ENCODE results near the gene EDC4. TPM values are rescaled to one million over a fixed set of nuclear protein-coding genes. Genes with fewer than 3 reads are reported as not detected.

The EDC4 gene
- total RNA-seq, 4 donors from 2014 or later, result 43.8 to 72.6 (median 53.5) TPM

DNA sequence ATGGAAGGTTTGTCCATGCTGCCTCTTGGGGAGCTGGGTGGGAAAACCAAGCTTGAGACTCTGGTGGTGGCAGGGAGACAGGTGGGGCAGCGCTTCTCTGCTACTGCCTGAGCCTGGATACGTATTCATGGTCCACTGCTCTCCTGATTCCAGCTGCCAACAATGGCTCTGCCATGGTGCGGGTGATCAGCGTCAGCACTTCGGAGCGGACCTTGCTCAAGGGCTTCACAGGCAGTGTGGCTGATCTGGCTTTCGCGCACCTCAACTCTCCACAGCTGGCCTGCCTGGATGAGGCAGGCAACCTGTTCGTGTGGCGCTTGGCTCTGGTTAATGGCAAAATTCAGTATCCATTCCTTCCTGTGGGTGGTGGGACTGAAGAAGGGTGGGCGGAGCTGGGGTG is 4.2 kb downstream of the EDC4 start:
- H3K36me3 ChIP-seq, result peaks cover 0 to 70% of the 10 kb centered on the region in 2 donors
- ATAC-seq, result no peak
- no CpG with 5 or more reads among the region's 11 CpGs for WGBS, 2 donors (ENCODE audit: low coverage in 1 of 2)
- TF ChIP-seq POLR2AphosphoS5 (IDR thresholded peaks at IDR 0.05), result no peak
- no peak for TF ChIP-seq POLR2A (IDR thresholded peaks at IDR 0.05)
- TF ChIP-seq EP300 (IDR thresholded peaks at IDR 0.05), result no peak
- TF ChIP-seq, protein P1, sequence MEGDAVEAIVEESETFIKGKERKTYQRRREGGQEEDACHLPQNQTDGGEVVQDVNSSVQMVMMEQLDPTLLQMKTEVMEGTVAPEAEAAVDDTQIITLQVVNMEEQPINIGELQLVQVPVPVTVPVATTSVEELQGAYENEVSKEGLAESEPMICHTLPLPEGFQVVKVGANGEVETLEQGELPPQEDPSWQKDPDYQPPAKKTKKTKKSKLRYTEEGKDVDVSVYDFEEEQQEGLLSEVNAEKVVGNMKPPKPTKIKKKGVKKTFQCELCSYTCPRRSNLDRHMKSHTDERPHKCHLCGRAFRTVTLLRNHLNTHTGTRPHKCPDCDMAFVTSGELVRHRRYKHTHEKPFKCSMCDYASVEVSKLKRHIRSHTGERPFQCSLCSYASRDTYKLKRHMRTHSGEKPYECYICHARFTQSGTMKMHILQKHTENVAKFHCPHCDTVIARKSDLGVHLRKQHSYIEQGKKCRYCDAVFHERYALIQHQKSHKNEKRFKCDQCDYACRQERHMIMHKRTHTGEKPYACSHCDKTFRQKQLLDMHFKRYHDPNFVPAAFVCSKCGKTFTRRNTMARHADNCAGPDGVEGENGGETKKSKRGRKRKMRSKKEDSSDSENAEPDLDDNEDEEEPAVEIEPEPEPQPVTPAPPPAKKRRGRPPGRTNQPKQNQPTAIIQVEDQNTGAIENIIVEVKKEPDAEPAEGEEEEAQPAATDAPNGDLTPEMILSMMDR (IDR thresholded peaks at IDR 0.05), result no peak
- H3K4me1 ChIP-seq, result peaks cover 3 to 45% (median 22%) of the 10 kb centered on the region in 3 donors
- no peak overlapping the region for H3K4me3 ChIP-seq
- no peak overlapping the region for H3K27ac ChIP-seq
- H3K9me3 ChIP-seq, result no peaks in the 10 kb centered on the region
- no peaks in the 10 kb centered on the region for H3K27me3 ChIP-seq

DNA sequence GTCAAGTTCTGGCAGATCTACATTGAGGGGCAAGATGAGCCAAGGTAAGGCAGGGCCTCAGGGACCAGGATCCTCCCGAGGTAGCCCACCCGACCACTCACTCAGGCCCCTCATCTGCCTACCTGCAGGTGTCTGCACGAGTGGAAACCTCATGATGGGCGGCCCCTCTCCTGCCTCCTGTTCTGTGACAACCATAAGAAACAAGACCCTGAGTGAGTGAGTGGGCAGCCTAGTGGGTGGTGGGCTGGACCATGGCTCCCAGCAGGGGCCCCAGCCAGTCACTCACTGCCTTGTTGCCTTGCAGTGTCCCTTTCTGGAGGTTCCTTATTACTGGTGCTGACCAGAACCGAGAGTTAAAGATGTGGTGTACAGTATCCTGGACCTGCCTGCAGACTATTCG is 5.4 kb downstream of the EDC4 start:
- ATAC-seq, result no peak
- WGBS, 2 donors (ENCODE audit: low coverage in 1 of 2), result 82% methylated on average over 2 of the region's 6 CpGs; no CpG with 5 or more reads in 1 of the 2 donors
- Histone ChIP-seq H3K4me3 (no peak overlapping the region), H3K27ac (no peak overlapping the region), H3K36me3 (peaks cover 0 to 81% of the 10 kb centered on the region in 2 donors), H3K9me3 (no peaks in the 10 kb centered on the region), H3K27me3 (no peaks in the 10 kb centered on the region), H3K4me1 (peaks cover 3 to 40% (median 18%) of the 10 kb centered on the region in 3 donors)
- TF ChIP-seq EP300 (IDR thresholded peaks at IDR 0.05), result no peak
- no peak for TF ChIP-seq POLR2AphosphoS5 (IDR thresholded peaks at IDR 0.05)
- TF ChIP-seq, protein P1 (IDR thresholded peaks at IDR 0.05), result no peak
- no peak for TF ChIP-seq POLR2A (IDR thresholded peaks at IDR 0.05)

DNA sequence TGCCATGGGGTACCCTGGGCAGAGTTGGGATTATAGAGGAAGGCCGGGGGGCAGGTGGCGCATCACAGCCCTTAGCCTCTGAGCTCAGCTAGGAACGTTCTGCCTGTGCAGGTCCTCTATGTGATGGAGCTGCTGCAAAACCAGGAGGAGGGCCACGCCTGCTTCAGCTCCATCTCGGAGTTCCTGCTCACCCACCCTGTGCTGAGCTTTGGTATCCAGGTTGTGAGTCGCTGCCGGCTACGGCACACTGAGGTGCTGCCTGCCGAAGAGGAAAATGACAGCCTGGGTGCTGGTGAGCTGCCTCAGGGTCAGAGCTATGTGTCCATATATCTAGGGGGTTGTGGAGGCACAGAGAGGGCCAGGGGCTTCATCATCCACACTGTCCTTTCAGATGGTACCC is 6.0 kb downstream of the EDC4 start:
- peaks cover 0 to 87% of the 10 kb centered on the region in 2 donors for H3K36me3 ChIP-seq

DNA sequence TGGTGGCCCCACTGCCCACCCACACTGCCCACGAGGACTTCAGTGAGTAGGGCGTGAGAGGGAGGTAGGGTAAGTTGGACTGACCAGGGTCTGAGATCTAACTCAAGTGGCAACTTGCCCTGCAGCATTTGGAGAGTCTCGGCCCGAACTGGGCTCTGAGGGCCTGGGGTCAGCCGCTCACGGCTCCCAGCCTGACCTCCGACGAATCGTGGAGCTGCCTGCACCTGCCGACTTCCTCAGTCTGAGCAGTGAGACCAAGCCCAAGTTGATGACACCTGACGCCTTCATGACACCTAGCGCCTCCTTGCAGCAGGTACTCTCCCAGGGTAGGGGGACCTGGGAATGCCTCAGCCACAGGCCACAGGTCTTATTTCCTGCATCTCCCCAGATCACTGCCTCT is 6.6 kb downstream of the EDC4 start:
- H3K4me3 ChIP-seq, result no peak overlapping the region
- H3K4me1 ChIP-seq, result peaks cover 0 to 41% (median 15%) of the 10 kb centered on the region in 3 donors
- WGBS, 2 donors (ENCODE audit: low coverage in 1 of 2), result no CpG with 5 or more reads among the region's 12 CpGs
- ATAC-seq, result no peak
- TF ChIP-seq EP300 (IDR thresholded peaks at IDR 0.05) (no peak), POLR2AphosphoS5 (IDR thresholded peaks at IDR 0.05) (no peak)
- TF ChIP-seq, protein P1 (IDR thresholded peaks at IDR 0.05), result no peak
- H3K27ac ChIP-seq, result no peak overlapping the region
- H3K9me3 ChIP-seq, result no peaks in the 10 kb centered on the region
- no peaks in the 10 kb centered on the region for H3K27me3 ChIP-seq
- peaks cover 0 to 93% of the 10 kb centered on the region in 2 donors for H3K36me3 ChIP-seq

More for the DNA sequence above, 6.0 kb downstream of the EDC4 start:
- no peak overlapping the region for H3K27ac ChIP-seq
- WGBS, 2 donors (ENCODE audit: low coverage in 1 of 2), result 84% methylated on average over 3 of the region's 9 CpGs; no CpG with 5 or more reads in 1 of the 2 donors
- peaks cover 3 to 41% (median 18%) of the 10 kb centered on the region in 3 donors for H3K4me1 ChIP-seq
- no peak for ATAC-seq
- no peak for TF ChIP-seq EP300 (IDR thresholded peaks at IDR 0.05)
- TF ChIP-seq POLR2AphosphoS5 (IDR thresholded peaks at IDR 0.05), result no peak
- TF ChIP-seq, protein P1 (IDR thresholded peaks at IDR 0.05), result no peak
- no peak overlapping the region for H3K4me3 ChIP-seq
- H3K27me3 ChIP-seq, result no peaks in the 10 kb centered on the region
- no peaks in the 10 kb centered on the region for H3K9me3 ChIP-seq

DNA sequence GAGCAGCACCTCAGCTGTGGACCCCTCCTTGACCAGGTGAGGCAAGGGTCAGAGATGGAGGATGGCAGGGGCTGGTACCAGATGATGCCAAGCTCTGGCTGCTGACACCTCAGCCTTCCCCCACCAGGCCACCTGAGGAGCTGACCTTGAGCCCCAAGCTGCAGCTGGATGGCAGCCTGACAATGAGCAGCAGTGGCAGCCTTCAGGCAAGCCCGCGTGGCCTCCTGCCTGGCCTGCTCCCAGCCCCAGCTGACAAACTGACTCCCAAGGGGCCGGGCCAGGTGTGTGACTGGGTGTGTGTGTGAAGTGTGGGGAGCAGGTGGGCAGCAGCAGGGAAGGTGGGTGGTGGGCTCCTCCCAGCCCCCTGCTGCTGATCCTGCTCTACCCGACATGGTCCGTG is 7.1 kb downstream of the EDC4 start:
- ATAC-seq, result no peak
- Histone ChIP-seq H3K9me3 (no peaks in the 10 kb centered on the region), H3K4me1 (peaks cover 0 to 41% (median 14%) of the 10 kb centered on the region in 3 donors), H3K36me3 (peaks cover 0 to 93% of the 10 kb centered on the region in 2 donors), H3K4me3 (no peak overlapping the region), H3K27ac (no peak overlapping the region), H3K27me3 (no peaks in the 10 kb centered on the region)
- TF ChIP-seq POLR2A (IDR thresholded peaks at IDR 0.05) (no peak), POLR2AphosphoS5 (IDR thresholded peaks at IDR 0.05) (no peak), EP300 (IDR thresholded peaks at IDR 0.05) (no peak)
- TF ChIP-seq, protein P1 (IDR thresholded peaks at IDR 0.05), result no peak
- WGBS, 2 donors (ENCODE audit: low coverage in 1 of 2), result 81 to 88% methylated on average over 1 to 2 of the region's 5 CpGs

Measured in gastroesophageal sphincter (tissue), 4 donors.